Karpas-422 (cell line): ENCODE measurements around the gene ZC3H12D. TPM values are rescaled to one million over a fixed set of nuclear protein-coding genes. Genes with fewer than 3 reads are reported as not detected.
"Not testable (repeated sequence)": the region's sequence is repeated elsewhere in the genome, so short reads cannot be mapped to it uniquely, and the experiment has no call there.

Experiments used
- DNase-seq: peaks from one replicate; pipeline ENCODE4 v3.0.0-alpha.2; 2015
- H2AFZ ChIP-seq: fragments of 200-600 bp; sonication (generic); 2 replicates; pipeline ENCODE4 v1.6.1; 2014; ENCODE audit warnings: antibody characterized with exemption, low read length, mixed read lengths
- H3K27ac ChIP-seq: fragments of 200-600 bp; sonication (generic); 2 replicates; pipeline ENCODE4 v1.5.1; 2014; ENCODE audit warnings: mild to moderate bottlenecking, low read length, moderate library complexity
- H3K27me3 ChIP-seq: fragments of 200-600 bp; sonication (generic); 2 replicates; pipeline ENCODE4 v1.6.1; 2014; ENCODE audit warnings: low read length, mixed read lengths
- H3K36me3 ChIP-seq: fragments of 200-600 bp; sonication (generic); 2 replicates; pipeline ENCODE4 v1.6.1; 2014; ENCODE audit warnings: low read length, mixed read lengths; ENCODE audit not compliant: insufficient read depth
- H3K4me1 ChIP-seq: fragments of 200-600 bp; sonication (generic); 2 replicates; pipeline ENCODE4 v1.6.1; 2014; ENCODE audit warnings: mild to moderate bottlenecking, low read length, mixed read lengths
- H3K4me2 ChIP-seq: fragments of 200-600 bp; sonication (generic); 2 replicates; pipeline ENCODE4 v1.6.1; 2014; ENCODE audit warnings: low read length, low read depth, mild to moderate bottlenecking; ENCODE audit not compliant: poor library complexity, severe bottlenecking
- H3K4me3 ChIP-seq: fragments of 200-600 bp; sonication (generic); 2 replicates; pipeline ENCODE4 v1.5.1; 2014; ENCODE audit warnings: mild to moderate bottlenecking, antibody characterized with exemption, low read length, mixed read lengths
- H3K79me2 ChIP-seq: fragments of 200-600 bp; sonication (generic); 2 replicates; pipeline ENCODE4 v1.6.1; 2014; ENCODE audit warnings: mild to moderate bottlenecking, low read length, mixed read lengths
- H3K9ac ChIP-seq: fragments of 200-600 bp; sonication (generic); 2 replicates; pipeline ENCODE4 v1.6.0; 2014; ENCODE audit warnings: low read length
- H3K9me2 ChIP-seq: fragments of 200-600 bp; sonication (generic), shearing (Covaris generic); replicated peaks from 2 replicates; pipeline ENCODE4 v1.6.0; 2014; ENCODE audit warnings: mild to moderate bottlenecking, low read length, moderate library complexity; ENCODE audit not compliant: insufficient read depth
- H3K9me3 ChIP-seq: fragments of 300-700, 200-600 bp; sonication (generic); 2 replicates; pipeline ENCODE4 v1.6.1; 2014; ENCODE audit warnings: low read length, mixed read lengths
- H4K20me1 ChIP-seq: fragments of 200-600 bp; sonication (generic); 2 replicates; pipeline ENCODE4 v1.6.1; 2014; ENCODE audit warnings: mild to moderate bottlenecking, antibody characterized with exemption, low read length, low read depth; ENCODE audit not compliant: insufficient read depth
- total RNA-seq: library from RNA; depleted of rRNA; stranded (reverse); fragments of >200 nt; shearing (Covaris generic); gene quantifications from 2 replicates; pipeline ENCODE4 v1.2.3, GENCODE V29; 2014; ENCODE audit warnings: low replicate concordance

The ZC3H12D gene
- total RNA-seq, 1 experiment from 2014 or later = 71.0 TPM

- Histone ChIP-seq H3K9me2 (no peaks in the 10 kb centered on the region), H3K79me2 (peaks cover 71% of the 10 kb centered on the region), H3K27me3 (no peaks in the 10 kb centered on the region), H3K27ac (peak overlapping the region; percentile 100), H3K4me1 (peaks cover 100% of the 10 kb centered on the region), H3K9ac (peak overlapping the region; percentile 20), H2AFZ (no peak overlapping the region), H3K4me3 (no peak overlapping the region), H4K20me1 (peaks cover 3% of the 10 kb centered on the region; the same call in 1 of the 2 replicates), H3K36me3 (peaks cover 53% of the 10 kb centered on the region), H3K9me3 (no peaks in the 10 kb centered on the region), H3K4me2 (no peak overlapping the region)
- DNase-seq = no peak
Observed at GRCh38 chr6:149471801-149472200, 13.0 kb downstream of the ZC3H12D start.

- H3K4me1 ChIP-seq = peaks cover 99% of the 10 kb centered on the region
- peaks cover 70% of the 10 kb centered on the region for H3K79me2 ChIP-seq
- no peak overlapping the region for H3K4me3 ChIP-seq
- no peak overlapping the region for H3K4me2 ChIP-seq
- DNase-seq = no peak
- no peaks in the 10 kb centered on the region for H3K9me2 ChIP-seq
- no peaks in the 10 kb centered on the region; the same call in 1 of the 2 replicates for H4K20me1 ChIP-seq
- H3K9ac ChIP-seq = peak overlapping the region; percentile 20; the same call in 1 of the 2 replicates
- H3K9me3 ChIP-seq = no peaks in the 10 kb centered on the region
- H3K27me3 ChIP-seq = no peaks in the 10 kb centered on the region
- H3K27ac ChIP-seq = peak overlapping the region; percentile 100
- no peak overlapping the region for H2AFZ ChIP-seq
- H3K36me3 ChIP-seq = peaks cover 56% of the 10 kb centered on the region
Observed at GRCh38 chr6:149470948-149471347, 13.9 kb downstream of the ZC3H12D start.

GRCh38 chr6:149468179-149468578 lies 16.6 kb downstream of the ZC3H12D start:
- Histone ChIP-seq H3K4me1 (peaks cover 81% of the 10 kb centered on the region), H3K36me3 (peaks cover 61% of the 10 kb centered on the region), H3K9ac (peak overlapping the region; percentile 87), H3K4me3 (peak overlapping the region; percentile 66), H3K79me2 (peaks cover 69% of the 10 kb centered on the region), H3K4me2 (peak overlapping the region; percentile 88), H2AFZ (no peak overlapping the region), H3K9me3 (no peaks in the 10 kb centered on the region), H3K9me2 (no peaks in the 10 kb centered on the region), H4K20me1 (peaks cover 6% of the 10 kb centered on the region; the same call in 1 of the 2 replicates), H3K27ac (peak overlapping the region; percentile 100), H3K27me3 (no peaks in the 10 kb centered on the region)
- DNase-seq = peak; percentile 93

GRCh38 chr6:149467265-149467664 lies 17.5 kb downstream of the ZC3H12D start:
- H3K27ac ChIP-seq = peak overlapping the region; percentile 100
- H3K4me2 ChIP-seq = peak overlapping the region; percentile 88
- no peak overlapping the region for H2AFZ ChIP-seq
- peak overlapping the region; percentile 34 for H3K4me3 ChIP-seq
- peaks cover 58% of the 10 kb centered on the region for H3K36me3 ChIP-seq
- H3K9me2 ChIP-seq = no peaks in the 10 kb centered on the region
- peak overlapping the region; percentile 87 for H3K9ac ChIP-seq
- no peaks in the 10 kb centered on the region for H3K9me3 ChIP-seq
- no peaks in the 10 kb centered on the region for H3K27me3 ChIP-seq
- H3K79me2 ChIP-seq = peaks cover 69% of the 10 kb centered on the region
- H4K20me1 ChIP-seq = peaks cover 6% of the 10 kb centered on the region; the same call in 1 of the 2 replicates
- no peak for DNase-seq
- peaks cover 71% of the 10 kb centered on the region for H3K4me1 ChIP-seq

- no peak overlapping the region for H3K4me3 ChIP-seq
- no peak for DNase-seq
- no peak overlapping the region for H3K9ac ChIP-seq
- no peaks in the 10 kb centered on the region for H3K9me3 ChIP-seq
- peak overlapping the region; percentile 100; the same call in 1 of the 2 replicates for H3K27ac ChIP-seq
- H3K9me2 ChIP-seq = no peaks in the 10 kb centered on the region
- no peaks in the 10 kb centered on the region for H3K27me3 ChIP-seq
- no peak overlapping the region for H3K4me2 ChIP-seq
- peaks cover 43% of the 10 kb centered on the region for H3K4me1 ChIP-seq
- H4K20me1 ChIP-seq = peaks cover 9% of the 10 kb centered on the region; the same call in 1 of the 2 replicates
- H3K36me3 ChIP-seq = peaks cover 60% of the 10 kb centered on the region
- H3K79me2 ChIP-seq = peaks cover 77% of the 10 kb centered on the region
- H2AFZ ChIP-seq = no peak overlapping the region
Observed at GRCh38 chr6:149464411-149464810, 20.4 kb downstream of the ZC3H12D start.

GRCh38 chr6:149463781-149464180 lies 21.0 kb downstream of the ZC3H12D start:
- Histone ChIP-seq H3K4me2 (no peak overlapping the region), H3K27ac (no peak overlapping the region), H3K36me3 (peaks cover 65% of the 10 kb centered on the region), H3K27me3 (no peaks in the 10 kb centered on the region), H3K79me2 (peaks cover 83% of the 10 kb centered on the region), H3K9me2 (no peaks in the 10 kb centered on the region), H3K9ac (no peak overlapping the region), H3K9me3 (no peaks in the 10 kb centered on the region), H4K20me1 (peaks cover 9% of the 10 kb centered on the region; the same call in 1 of the 2 replicates), H3K4me3 (no peak overlapping the region), H3K4me1 (peaks cover 37% of the 10 kb centered on the region), H2AFZ (no peak overlapping the region)
- no peak for DNase-seq

GRCh38 chr6:149462712-149463111 lies 22.1 kb downstream of the ZC3H12D start:
- not testable (repeated sequence) for H3K9me3 ChIP-seq, H3K9ac ChIP-seq, H3K27ac ChIP-seq, H2AFZ ChIP-seq, H3K4me3 ChIP-seq, H3K9me2 ChIP-seq, H3K27me3 ChIP-seq, DNase-seq, H3K4me2 ChIP-seq
- Histone ChIP-seq H3K79me2 (peaks cover 90% of the 10 kb centered on the region), H4K20me1 (peaks cover 14% of the 10 kb centered on the region), H3K4me1 (peaks cover 26% of the 10 kb centered on the region), H3K36me3 (peaks cover 74% of the 10 kb centered on the region)

GRCh38 chr6:149461670-149462069 lies 23.1 kb downstream of the ZC3H12D start:
- no peak overlapping the region for H3K4me2 ChIP-seq
- H3K4me1 ChIP-seq = peaks cover 16% of the 10 kb centered on the region
- no peaks in the 10 kb centered on the region for H3K27me3 ChIP-seq
- H3K36me3 ChIP-seq = peaks cover 75% of the 10 kb centered on the region
- peaks cover 83% of the 10 kb centered on the region for H3K79me2 ChIP-seq
- H3K27ac ChIP-seq = no peak overlapping the region
- H3K4me3 ChIP-seq = no peak overlapping the region
- no peak overlapping the region for H3K9ac ChIP-seq
- H3K9me3 ChIP-seq = no peaks in the 10 kb centered on the region
- H3K9me2 ChIP-seq = no peaks in the 10 kb centered on the region
- no peak for DNase-seq
- H4K20me1 ChIP-seq = peaks cover 25% of the 10 kb centered on the region
- no peak overlapping the region for H2AFZ ChIP-seq
